Mesothelial cell of epicardium (in vitro differentiated cells): Measurements from ENCODE around the gene C12orf50. TPM values are rescaled to one million over a fixed set of nuclear protein-coding genes. Genes with fewer than 3 reads are reported as not detected.

Source experiments
- DNase-seq, 2 experiments: peaks; one replicate each; pipeline ENCODE4 v3.0.0; 2021; ENCODE audit warnings: low spot score in 2 of 2; ENCODE audit not compliant: unreplicated experiment in 2 of 2
- H3K27ac Mint-ChIP-seq: 2 replicates; pipeline ENCODE4 v1.8.0; 2021; ENCODE audit warnings: mixed read lengths
- H3K27me3 Mint-ChIP-seq: 2 replicates; pipeline ENCODE4 v1.8.0; 2021; ENCODE audit warnings: low read depth, mixed read lengths
- H3K36me3 Mint-ChIP-seq: 2 replicates; pipeline ENCODE4 v1.8.0; 2021; ENCODE audit warnings: mixed read lengths
- H3K4me1 Mint-ChIP-seq: 2 replicates; pipeline ENCODE4 v1.8.0; 2021; ENCODE audit warnings: mixed read lengths
- H3K4me3 Mint-ChIP-seq: 2 replicates; pipeline ENCODE4 v1.8.0; 2021; ENCODE audit warnings: mild to moderate bottlenecking, moderate library complexity, mixed read lengths
- H3K9me3 Mint-ChIP-seq: 2 replicates; pipeline ENCODE4 v1.8.0; 2021; ENCODE audit warnings: mixed read lengths
- total RNA-seq: library from RNA; stranded (reverse); gene quantifications from 3 replicates; pipeline ENCODE4 v1.2.1, GENCODE V29; 2021
- TF ChIP-seq, protein P1 (sequence below): fragments of 200-600 bp; sonication (generic); IDR thresholded peaks from one replicate; pipeline ENCODE4 v1.5.0; 2021; ENCODE audit warnings: antibody characterized with exemption; ENCODE audit not compliant: unreplicated experiment

The C12orf50 gene
- total RNA-seq, 1 donor from 2014 or later: 0.13 TPM

DNA sequence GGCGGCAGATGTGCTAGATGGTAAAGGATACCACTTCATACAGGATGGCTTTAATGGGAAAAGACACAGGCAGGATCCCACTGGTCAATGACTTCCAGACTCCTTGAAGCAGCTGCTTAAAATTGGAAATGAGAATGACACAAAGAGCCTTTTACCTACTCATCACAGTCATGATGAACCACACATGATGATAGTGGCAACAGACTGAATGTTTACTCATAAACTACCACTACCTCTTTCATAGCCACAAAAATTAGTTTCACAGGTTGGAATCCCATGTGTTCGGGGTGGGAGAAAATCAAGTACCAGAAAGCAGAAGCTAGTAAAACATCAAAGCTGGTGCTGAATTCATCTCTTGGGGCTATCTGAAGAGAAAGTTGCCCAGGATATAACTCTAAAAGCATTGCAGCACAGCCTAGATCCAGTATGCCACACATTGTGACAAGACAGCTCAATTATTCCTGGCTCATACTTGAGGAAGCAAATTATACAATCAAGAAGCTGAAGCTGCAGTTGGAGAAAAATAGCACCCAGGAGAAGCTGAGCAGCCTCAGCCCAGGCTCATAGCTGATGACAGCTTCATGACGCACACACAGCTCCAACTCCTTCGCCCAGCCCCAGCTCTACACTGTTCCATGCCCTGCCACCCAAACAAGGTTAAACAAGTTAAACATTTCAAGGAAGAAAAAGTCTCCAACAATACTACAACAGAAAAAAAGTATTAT lies 29.0 kb upstream of the C12orf50 start:
- Mint-ChIP-seq H3K36me3 (peaks cover 45% of the 10 kb centered on the region), H3K27ac (no peak overlapping the region), H3K27me3 (no peaks in the 10 kb centered on the region), H3K9me3 (no peaks in the 10 kb centered on the region), H3K4me3 (no peak overlapping the region), H3K4me1 (no peaks in the 10 kb centered on the region)
- no peak for DNase-seq
- TF ChIP-seq, protein P1, sequence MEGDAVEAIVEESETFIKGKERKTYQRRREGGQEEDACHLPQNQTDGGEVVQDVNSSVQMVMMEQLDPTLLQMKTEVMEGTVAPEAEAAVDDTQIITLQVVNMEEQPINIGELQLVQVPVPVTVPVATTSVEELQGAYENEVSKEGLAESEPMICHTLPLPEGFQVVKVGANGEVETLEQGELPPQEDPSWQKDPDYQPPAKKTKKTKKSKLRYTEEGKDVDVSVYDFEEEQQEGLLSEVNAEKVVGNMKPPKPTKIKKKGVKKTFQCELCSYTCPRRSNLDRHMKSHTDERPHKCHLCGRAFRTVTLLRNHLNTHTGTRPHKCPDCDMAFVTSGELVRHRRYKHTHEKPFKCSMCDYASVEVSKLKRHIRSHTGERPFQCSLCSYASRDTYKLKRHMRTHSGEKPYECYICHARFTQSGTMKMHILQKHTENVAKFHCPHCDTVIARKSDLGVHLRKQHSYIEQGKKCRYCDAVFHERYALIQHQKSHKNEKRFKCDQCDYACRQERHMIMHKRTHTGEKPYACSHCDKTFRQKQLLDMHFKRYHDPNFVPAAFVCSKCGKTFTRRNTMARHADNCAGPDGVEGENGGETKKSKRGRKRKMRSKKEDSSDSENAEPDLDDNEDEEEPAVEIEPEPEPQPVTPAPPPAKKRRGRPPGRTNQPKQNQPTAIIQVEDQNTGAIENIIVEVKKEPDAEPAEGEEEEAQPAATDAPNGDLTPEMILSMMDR: no peak

GRCh38 chr12:88056571-88056970 lies 27.4 kb upstream of the C12orf50 start:
- no peaks in the 10 kb centered on the region for H3K4me1 Mint-ChIP-seq
- no peaks in the 10 kb centered on the region for H3K27me3 Mint-ChIP-seq
- TF ChIP-seq, protein P1: no peak
- peaks cover 38% of the 10 kb centered on the region for H3K36me3 Mint-ChIP-seq
- H3K9me3 Mint-ChIP-seq: no peaks in the 10 kb centered on the region
- H3K4me3 Mint-ChIP-seq: no peak overlapping the region
- H3K27ac Mint-ChIP-seq: no peak overlapping the region
- no peak for DNase-seq

GRCh38 chr12:88052686-88053085 lies 23.5 kb upstream of the C12orf50 start:
- TF ChIP-seq, protein P1: no peak
- Mint-ChIP-seq H3K4me3 (no peak overlapping the region), H3K4me1 (no peaks in the 10 kb centered on the region), H3K27me3 (no peaks in the 10 kb centered on the region), H3K27ac (no peak overlapping the region), H3K9me3 (no peaks in the 10 kb centered on the region), H3K36me3 (peaks cover 24% of the 10 kb centered on the region)
- DNase-seq: no peak

DNA sequence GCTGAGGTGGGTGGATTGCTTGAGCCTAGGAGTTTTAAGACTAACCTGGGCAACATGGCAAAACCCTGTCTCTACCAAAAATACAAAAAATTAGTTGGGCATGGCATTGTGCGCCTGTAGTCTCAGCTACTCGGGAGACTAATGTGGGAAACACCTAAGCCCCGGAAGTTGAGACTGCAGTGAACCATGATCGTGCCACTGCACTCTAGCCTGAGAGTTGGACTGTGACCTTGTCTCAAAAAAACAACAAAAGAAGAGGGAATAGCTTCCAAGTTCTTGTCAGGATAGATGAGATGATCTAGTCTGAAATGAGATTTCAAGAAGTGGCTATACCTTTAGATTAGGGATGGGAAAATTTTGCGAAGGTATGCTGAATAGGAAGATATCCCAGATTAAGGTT lies 14.8 kb upstream of the C12orf50 start:
- no peaks in the 10 kb centered on the region for H3K9me3 Mint-ChIP-seq
- H3K27ac Mint-ChIP-seq: no peak overlapping the region
- TF ChIP-seq, protein P1: no peak
- peaks cover 41% of the 10 kb centered on the region for H3K36me3 Mint-ChIP-seq
- no peak overlapping the region for H3K4me3 Mint-ChIP-seq
- no peaks in the 10 kb centered on the region for H3K27me3 Mint-ChIP-seq
- peaks cover 7% of the 10 kb centered on the region for H3K4me1 Mint-ChIP-seq
- no peak for DNase-seq

DNA sequence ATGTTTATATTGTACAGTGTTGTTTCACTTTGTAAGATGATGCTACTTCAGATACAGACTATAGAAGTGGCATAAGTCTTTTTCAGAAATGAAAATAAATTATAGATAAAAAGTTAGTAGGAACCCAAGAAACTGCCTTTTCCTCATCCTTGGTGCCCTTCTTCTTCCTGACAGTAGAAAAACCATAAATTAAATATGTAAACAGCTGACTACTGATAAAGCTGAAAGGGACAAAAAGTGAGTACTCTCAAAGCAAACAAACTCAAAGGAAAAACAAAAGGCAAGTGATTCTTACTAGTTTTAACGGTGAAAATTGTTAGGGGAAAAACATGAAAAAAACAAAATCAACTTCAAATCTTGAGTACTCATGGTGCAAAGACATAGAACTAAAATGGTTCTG lies 8.6 kb upstream of the C12orf50 start:
- TF ChIP-seq, protein P1: no peak
- H3K27ac Mint-ChIP-seq: no peak overlapping the region
- H3K4me3 Mint-ChIP-seq: no peak overlapping the region
- H3K36me3 Mint-ChIP-seq: peaks cover 7% of the 10 kb centered on the region
- H3K27me3 Mint-ChIP-seq: no peaks in the 10 kb centered on the region
- H3K9me3 Mint-ChIP-seq: no peaks in the 10 kb centered on the region
- no peak for DNase-seq
- H3K4me1 Mint-ChIP-seq: peaks cover 40% of the 10 kb centered on the region
